ENCODE data around the gene PI4KA.

DNA sequence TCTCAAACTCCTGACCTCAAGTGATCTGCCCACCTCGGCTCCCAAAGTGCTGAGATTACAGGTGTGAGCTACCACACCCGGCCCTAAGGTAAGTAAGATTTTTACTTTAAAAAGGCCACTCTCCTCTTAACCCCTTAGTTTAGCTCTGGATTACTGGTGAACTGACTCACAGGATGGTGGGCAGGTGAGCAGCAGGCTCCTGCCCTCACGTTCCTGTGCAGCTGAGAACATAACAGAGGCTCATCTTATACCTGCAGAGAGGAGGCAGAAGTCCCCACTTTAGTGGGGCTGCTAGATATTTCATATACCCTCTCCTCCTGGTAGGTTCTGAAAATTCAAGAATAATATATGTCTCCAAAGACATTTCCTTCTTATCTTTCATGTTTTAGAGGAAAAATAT lies 101.8 kb downstream of the PI4KA start:
- TF ChIP-seq, protein P1, sequence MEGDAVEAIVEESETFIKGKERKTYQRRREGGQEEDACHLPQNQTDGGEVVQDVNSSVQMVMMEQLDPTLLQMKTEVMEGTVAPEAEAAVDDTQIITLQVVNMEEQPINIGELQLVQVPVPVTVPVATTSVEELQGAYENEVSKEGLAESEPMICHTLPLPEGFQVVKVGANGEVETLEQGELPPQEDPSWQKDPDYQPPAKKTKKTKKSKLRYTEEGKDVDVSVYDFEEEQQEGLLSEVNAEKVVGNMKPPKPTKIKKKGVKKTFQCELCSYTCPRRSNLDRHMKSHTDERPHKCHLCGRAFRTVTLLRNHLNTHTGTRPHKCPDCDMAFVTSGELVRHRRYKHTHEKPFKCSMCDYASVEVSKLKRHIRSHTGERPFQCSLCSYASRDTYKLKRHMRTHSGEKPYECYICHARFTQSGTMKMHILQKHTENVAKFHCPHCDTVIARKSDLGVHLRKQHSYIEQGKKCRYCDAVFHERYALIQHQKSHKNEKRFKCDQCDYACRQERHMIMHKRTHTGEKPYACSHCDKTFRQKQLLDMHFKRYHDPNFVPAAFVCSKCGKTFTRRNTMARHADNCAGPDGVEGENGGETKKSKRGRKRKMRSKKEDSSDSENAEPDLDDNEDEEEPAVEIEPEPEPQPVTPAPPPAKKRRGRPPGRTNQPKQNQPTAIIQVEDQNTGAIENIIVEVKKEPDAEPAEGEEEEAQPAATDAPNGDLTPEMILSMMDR (IDR thresholded peaks at IDR 0.05), result no peak
- TF ChIP-seq POLR2A (IDR thresholded peaks at IDR 0.05), result no peak
